ENCODE results near the gene ENOX1.

Gene ENOX1

DNA sequence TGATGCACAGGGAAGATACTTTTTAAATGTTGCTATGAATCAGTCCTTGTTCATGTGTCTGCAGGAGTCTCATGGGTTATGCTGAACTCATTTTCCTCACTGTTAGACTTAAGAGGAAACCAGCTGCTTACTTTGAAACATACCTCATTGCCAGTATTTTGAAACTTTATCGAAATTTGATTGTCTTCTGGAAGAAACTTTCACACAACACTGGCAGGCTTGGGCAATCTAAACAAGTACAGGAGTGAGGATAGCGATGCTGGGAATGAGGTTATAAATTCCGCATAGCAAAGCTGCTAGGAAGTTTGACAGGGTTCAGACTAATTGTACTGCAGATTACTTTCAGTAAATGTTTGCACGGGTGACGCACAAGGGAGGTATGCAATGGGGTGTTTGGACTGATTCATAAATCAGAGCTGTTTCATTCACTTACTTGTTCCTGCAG lies 517.7 kb downstream of the ENOX1 start:
- no peak for DNase-seq

DNA sequence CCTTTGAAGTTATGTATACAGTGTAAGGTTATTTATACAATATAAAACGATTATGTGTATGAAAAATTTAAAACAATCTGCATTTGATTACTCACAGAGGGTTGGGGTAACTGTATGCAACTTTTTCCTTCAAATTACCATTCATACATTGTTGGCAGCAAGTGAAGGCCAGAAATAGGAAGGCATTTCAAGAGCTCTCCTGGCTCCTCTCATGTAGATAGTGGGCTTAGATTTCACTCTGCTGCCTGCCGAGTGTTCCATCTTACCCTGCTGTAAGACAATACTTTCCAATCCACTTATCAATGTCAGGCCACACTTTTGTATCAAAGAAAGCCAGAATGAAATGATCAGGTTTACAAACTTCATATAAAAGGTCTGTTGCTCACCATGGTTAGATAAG lies 518.1 kb downstream of the ENOX1 start:
- no peak for DNase-seq

DNA sequence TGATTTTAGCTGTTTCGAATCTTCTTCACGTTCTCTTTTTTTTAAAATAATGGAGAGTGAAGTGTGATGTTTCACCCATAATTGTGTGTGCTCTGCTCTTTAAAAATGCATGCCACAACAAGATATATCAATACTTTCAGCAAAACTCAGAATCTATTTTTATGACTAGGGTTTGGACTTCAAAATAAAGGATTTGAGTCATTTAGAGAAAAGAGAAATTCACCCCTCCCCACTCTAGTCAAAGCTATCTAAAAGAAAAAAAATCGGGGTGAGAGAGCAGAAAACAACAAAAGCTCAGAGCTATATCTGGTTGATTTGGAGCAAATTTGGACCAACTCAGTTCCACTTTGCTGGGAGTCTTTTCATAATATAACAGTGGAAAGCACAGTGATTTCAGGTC lies 518.9 kb downstream of the ENOX1 start:
- DNase-seq, result no peak

DNA sequence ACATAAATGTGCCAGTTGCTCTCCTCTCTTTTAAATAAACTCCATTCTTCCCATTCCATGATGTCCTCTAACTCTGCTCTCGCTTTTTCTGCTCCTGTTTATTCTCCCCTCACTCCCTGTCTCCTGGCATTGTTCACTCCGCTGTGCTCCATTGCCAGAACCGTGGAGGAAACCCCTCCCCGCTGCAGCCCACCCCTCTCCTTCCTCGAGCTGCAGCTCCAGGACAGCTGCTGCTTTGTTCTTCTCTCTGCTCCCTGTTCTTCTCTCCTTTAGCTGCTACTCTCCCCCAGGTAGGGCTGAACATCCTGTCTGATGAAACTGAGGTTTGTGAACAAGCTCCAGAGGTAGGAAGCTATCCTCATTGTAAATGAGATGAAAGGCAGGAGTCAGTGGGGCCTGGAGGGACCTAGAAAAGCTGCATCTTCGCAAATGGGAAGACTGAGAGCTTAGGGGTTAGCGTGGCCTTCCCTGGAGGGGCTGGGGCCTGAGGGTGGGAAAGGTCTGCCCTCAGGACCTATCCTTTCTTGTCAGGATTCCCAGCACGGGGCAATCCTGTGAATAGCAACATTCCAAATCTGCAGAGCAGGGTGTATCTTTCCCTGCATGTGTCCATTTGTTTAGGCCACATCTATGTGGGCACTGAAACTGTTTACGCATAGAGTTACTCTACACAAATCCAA lies 519.7 kb downstream of the ENOX1 start:
- DNase-seq, result no peak

DNA sequence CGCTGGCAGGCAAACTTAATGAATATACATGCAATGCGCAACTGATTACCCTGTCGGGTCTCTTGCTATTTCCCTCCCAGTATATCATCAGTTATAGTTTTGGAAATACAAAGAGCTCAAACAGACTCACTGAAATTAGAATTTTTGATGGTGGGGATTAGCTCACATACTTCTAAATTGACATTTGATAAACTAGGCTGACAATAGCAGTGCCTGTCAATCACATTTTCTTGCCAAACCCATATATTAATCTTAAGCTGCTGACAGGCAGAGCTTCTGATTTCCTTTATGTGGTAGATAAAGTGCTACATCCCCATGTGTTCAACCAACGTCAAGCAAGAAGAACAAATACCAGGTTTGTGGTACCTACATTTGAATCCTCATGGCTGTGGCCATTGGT lies 521.7 kb downstream of the ENOX1 start:
- no peak for DNase-seq

DNA sequence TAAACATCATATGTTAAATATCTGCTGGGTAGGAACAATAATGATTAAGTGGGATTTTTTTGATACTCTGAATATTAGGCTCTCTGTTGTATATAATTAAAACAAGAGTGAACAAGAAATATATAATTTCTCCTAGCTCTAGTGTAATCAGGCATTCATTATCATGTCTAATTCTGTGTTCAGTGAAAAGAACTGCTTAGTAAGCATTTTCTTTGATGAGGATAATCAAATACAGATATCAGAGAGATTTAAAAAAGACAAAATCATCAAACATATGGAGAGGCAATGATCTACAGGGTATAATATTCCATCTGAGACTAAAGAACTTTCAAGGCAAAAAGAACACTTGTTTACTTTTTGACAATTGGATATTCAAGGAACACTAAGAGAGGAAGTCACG lies 522.3 kb downstream of the ENOX1 start:
- no peak for DNase-seq

DNA sequence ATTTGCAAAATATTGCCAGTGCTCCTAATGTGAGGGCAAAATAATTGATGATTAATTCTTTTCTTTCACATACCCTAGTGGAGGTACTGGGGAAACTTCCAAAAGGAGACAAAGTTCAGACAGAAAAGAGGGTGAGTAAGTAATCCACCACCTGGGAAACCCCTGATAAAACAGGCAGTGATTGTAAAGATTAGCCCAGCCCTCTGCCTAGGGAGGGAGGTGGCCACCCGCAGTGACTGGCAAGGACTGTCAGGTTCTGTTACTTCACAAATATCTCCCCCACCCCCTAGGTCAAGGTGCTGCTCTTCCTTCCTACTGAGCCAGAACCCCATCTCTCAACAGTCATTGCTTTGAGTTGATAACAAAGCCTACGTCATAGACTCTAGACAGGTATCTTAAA lies 523.7 kb downstream of the ENOX1 start:
- DNase-seq, result no peak

DNA sequence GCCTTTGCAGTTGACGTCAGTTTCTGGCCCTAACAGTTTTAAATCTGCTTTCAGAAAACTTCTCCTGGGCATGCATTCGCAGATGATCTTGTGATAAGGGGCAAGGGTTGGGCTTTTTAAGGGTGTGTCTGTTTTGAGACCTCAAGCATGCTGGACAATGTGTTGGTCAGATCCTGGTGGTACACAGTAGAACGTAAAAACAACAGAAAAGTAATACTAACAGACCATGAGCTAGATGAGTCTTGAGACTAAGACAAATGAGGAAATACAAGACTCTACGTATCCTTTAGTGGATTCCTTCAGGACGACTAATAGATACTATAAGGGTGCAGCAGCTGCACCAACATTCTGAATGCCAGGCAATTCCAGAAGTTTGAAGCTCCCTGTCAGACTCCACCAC lies 525.8 kb downstream of the ENOX1 start:
- DNase-seq, result no peak

DNA sequence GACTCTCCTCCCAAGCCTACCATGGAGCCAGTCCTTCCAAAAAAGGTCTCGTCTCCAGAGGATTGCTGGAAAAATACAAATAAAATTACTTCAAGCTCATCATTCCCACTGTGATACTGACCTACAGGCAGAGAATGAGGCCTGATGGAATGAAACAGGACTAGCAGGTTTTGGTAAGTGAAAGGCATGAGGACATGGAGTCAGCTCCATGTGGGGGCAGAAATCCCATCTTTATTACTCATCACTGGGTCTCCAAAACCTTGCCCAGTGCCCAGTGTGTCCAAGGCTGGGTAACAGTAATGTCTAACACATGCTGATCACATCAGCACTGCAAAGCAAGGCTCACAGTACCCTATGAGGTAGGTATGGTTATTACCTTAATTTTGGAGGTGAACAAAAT lies 528.0 kb downstream of the ENOX1 start:
- DNase-seq, result no peak

DNA sequence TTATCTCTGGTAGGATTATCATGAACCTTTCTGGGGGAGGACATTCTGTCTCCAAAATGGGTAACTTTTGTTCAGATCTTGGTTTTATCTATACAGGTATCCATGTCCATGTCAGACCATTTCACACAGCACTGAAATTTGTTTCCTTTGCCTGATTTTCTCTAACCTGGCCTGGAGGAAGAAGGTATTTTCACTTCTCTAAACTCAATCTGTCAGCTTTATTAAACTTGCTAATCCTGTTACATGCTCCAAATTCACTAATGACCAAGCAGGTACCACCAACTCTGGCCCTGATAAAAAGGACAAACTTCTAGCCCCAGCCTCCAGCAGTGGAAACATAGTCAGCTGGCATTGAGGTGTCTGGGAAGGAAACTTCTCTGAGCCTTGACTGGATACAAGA lies 529.0 kb downstream of the ENOX1 start:
- no peak for DNase-seq

DNA sequence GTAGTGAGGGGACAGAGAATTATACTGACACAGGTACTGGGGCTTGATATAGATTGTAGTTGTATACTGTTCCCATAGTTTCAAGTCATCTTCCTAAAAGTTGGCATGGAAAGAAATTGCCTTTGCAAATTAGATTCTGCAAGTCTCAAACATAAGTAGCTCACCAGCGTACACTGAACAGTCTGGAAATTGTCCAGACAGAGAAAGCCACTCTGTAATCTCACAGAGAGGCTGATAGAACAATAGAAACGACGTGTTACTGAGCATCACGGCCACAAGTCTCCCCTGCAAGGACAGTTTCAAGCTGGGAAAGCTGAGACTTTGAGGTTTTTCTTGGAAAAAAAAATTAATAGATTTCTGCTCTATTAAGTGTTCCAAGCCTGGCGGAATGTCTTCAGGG lies 534.8 kb downstream of the ENOX1 start:
- DNase-seq, result no peak

DNA sequence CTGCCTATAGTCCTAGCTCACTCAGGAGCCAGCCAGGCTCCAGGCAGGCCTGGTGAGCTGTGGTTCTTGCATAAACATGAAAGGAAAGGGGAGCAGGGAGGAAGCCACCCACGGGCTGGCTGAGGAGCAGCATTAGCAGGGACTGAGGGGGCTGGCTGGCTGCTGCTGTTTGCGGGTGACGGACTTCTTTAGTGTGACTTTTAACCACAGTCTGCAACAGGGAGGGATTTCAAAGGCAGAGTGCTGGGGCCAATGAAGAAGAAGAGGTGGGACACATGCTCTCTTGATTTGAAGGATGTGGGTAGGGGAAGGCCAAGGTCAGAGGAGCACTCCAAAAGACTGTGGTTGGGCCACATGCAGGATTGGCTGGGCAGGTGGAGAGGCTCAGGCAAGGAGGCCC lies 540.4 kb downstream of the ENOX1 start:
- no peak for DNase-seq

DNA sequence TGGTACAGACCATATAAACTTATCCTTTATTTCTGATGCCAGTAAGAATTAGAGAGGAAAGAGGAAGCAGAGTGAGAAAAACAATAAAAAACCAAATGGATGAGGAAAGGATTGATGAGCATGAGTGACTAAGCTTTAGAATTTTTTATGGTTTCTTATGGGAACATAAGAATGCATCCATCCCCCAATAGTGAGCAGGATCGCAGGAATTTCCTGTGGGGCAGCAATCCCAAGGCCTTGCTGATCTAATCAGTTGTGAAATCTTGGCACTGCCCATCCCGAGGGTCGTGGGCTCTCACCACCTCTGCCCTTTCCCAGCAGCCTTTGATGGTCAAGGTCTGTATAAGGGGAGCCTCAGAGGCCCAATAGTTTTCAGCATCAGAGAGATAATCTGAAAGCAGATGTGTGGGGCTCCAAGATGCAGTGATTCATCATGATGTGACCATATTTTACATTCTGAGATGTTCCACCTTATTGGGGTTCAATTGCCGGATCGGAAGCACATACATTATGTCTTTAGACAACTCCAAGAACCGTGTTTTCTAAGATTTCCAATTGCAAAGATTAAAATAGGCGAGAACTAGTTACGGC lies 541.3 kb downstream of the ENOX1 start:
- no peak for DNase-seq

DNA sequence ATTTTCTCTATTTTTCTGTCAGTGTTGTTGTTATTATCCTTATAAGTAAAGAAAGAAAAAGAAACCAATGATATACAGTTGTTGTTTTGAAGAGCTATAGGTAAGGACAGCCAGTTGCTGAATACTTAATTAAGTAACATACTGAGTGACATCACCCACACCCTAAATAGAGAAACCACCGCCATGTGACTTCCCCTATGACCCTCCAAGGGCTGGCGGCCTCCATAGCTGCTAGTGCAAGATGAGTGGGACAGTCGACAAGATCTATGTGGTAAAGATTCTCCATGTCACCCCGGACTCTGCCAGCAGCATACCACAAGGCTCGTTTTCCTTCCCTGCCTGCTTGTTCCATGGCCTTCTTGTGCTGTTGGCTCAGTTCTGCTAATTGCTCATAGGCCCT lies 542.3 kb downstream of the ENOX1 start:
- DNase-seq, result no peak

DNA sequence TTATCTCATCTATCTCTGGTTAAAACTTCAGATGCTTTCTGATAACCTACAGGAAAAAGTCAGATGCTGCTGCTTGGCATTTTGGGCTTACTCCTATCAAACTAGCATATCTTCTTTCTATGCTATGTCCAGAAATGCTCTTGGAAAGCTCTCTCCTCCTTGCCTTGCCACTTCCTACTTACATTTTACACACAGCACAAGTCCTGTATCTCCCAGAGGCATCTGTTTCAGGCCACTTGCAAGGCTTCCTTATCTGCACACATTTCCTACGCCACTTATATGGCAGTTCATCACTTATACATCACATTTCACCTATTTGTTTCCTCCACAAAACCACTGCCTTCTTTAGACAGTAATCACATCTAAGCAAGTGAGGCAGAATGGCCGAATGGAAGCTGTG lies 543.1 kb downstream of the ENOX1 start:
- no peak for DNase-seq

DNA sequence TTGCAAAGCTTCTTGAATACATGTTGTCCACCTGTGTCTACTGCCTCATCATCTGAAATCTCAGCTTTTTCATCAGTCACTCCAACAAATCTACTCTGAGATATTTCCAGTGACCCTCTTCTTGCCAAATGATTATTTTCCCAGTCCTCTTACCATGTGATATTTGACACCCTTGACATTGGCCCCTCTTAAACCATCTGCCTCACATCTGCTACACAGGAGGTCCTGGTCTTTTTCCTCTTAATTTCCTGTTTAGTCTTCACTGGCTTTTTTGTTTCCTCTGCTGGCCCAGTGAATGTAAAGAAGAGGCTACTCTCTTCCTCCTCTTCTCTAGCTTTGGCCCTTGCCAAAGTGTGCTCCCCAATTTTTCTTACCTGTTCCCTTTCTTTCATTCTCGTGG lies 544.7 kb downstream of the ENOX1 start:
- DNase-seq, result peak; percentile 18

DNA sequence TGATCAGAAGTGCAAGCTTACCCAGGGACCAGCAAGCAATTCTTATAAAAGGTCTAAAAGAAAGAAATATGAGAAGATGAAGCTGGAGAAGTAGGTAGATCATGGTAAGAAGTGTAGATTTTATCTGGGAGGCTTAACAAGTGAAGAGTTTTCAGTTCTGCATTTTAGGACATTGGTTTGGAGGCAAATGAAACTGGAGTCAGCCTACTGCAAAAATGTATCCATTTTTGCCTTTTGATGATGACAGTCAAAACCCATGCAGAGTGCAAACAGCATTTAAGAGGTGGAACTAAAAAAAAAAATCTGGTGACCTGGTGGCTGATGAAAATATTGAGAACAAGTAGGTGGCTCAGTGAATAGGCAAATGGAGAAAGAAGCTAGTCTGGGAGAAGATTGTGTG lies 546.5 kb downstream of the ENOX1 start:
- DNase-seq, result no peak

DNA sequence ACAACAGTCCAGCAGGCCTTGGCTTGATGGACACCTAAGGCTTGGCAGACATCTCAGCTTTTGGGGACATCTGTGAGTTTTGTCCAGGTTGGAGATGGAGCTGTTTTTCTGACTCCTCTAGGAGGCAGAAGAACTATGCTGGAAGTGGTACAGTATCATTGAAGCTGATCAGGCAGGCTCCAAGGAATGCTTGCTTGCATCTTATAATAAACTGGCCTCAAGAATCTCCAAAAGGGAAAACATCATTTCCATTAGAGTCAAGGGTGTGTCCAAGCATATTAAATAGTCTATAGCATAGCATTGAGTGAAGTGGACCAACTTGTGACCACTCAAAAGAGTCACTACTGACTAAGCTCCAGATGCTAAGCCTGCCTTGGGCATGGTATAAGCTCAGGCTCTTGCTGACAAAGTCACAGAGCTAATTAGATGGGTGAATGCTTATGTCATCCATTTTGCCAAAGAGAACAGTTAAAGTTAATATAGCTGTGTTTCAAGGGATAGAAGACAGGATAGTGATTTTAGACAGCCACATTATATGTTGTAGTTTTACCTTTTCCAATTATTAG lies 547.4 kb downstream of the ENOX1 start:
- DNase-seq, result no peak

DNA sequence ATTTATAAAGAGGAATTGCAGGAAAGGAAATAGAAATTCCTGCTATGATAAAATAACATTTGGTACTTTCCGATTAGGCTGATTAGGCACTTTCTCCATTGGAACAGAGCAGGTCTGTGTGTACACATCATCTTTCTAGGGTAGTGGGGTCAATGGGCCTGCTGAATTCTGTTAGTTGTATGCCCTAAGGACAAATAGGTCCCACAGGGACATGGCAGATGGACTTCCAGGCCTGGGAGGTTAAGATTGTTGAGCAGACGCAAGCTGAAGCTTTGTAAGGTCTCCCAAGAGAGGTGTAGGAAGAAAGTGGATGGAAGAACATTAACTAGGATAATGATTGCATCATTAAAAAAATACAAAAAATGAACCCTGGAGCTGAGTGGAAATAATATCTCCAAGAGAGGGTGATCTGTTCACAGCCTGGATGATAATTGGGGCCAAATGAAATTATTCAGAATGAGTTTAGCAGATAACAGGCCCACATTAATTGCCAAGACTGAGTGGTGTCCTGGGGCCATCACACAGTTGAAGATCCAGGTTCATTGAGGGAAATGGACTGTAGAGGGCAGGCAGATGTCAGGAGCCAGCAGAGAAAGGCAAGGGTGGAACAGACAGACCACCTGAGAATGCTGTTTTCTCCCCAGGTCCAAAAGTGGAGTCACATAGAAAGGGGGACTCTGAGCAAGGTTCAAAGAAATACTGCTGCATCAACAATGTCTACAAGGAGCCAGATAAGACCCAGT lies 548.3 kb downstream of the ENOX1 start:
- no peak for DNase-seq

DNA sequence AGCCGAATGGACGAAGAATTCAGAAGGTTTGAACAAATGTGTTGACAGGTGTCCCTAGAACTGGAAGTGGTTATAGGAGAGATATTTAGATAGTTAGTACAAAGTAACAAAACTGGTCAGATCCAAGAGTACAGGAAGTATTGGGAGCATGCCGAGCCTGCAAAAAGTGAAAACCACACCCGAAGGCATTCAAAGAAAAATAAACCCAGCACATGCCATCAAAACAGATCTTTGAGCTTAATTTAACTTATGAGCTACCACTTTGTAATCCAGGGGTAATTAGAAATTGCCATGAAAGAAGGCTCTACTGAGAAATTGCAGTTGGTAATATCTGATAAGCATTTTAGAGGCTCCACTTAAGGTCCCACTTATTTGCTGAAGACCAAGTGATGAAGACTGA lies 549.2 kb downstream of the ENOX1 start:
- DNase-seq, result no peak

DNA sequence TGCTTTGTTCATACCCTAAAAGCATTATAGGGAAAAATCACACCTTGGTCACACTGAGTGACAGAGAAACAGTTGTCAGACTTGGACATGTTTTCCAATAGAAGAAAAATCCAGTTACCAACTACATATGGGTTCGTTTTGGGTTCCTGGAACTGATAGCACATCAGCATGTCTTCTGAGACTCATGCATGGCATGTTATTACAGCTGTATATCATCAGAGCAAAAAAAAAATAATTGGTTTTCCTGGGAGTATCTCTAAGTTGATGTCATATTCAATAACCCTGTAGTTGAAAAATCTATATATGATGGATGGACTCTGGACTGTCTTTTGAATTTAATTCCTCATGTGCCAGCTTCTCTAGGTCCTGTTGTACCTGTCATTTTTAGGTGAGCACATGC lies 551.7 kb downstream of the ENOX1 start:
- DNase-seq, result no peak

DNA sequence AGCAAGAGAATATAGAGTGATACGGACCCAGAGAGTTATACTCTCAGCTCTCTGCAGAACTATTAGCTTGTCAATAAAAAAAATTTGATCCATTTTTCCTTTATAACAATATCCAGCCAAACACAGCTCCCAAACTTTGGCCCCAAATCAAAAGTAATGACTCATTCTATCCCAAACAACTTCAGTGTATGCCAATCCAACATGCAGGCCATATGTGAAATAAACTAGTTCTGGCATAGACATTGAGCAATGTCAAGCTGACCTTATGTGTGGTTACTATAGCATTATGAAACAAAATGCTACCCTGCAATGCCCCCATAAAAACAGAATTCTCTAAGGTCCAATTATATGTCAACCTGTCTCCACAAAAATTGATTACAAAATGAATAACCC lies 553.9 kb downstream of the ENOX1 start:
- DNase-seq, result no peak

DNA sequence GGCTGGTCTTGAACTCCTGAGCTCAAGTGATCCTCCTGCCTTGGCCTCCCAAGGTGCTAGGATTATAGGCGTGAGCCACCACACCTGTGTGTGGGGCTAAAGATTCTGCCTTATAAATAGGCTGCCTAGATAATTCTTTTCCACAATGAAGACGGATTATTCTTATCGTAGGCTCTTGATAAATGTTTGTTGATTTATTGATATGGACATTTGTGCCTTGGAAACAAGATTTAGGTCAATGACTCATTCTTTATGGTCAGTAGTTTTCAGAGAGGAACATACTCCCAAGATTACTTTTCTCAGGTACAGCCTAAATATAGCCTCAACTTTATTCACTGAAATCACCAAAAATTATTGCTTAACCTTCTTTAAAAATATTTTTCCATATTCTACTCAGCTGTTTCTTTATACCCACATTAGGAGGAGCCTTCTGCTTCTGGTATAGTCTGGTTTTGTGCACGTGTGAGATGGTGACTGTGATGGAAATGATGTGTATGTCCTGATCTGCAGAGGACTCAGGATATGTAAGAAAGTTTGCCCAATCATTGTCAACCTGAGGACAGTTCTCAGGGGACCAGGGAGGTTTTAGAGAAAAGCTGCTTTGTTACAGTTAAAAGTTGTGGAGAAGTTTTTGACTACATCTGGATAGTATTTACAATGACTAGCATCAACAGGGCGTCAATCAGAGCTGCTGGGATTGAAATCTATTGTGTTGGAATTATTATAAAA lies 554.5 kb downstream of the ENOX1 start:
- no peak for DNase-seq

DNA sequence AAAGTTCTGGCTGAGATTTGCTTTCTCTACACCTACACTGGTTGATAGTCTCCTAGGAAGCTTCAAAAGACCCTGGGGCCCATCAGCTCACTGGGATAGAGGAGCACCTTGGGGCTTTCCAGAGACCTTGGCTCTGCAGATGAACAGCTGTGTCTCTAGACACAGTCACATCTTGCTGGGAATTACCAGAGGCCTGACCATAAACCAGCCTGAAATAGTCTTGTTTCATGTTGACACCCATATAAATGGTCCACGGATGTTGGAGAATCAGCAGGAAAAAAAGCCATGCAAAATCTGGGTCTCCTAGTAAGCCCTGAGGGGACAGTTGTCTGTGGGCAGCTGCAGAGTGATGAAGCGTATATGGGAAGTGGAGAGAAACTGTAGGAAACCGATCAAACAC lies 555.8 kb downstream of the ENOX1 start:
- DNase-seq, result no peak
